Measurements from ENCODE around the gene SERINC2.

SERINC2 gene

GRCh38 chr1:31373056-31373896 lies 39.7 kb upstream of the SERINC2 start, which contains the start of gene FABP3:
TSS of gene FABP3 (minus strand) at chr1:31373076. CDS start at chr1:31373014, 62 bp downstream.
- Histone ChIP-seq H3K4me3 (ENCODE audit: insufficient read depth, low read depth, low read length, poor library complexity, severe bottlenecking) (peak within 1 kb of the TSS; percentile 39), H3K27ac (ENCODE audit: insufficient read depth, low read length, poor library complexity, severe bottlenecking) (no peak within 1 kb of the TSS), H3K36me3 (ENCODE audit: control insufficient read depth, insufficient read depth, low read length) (no peaks in the 10 kb centered on the region), H3K9me3 (ENCODE audit: control insufficient read depth, low read length) (no peaks in the 10 kb centered on the region), H3K4me1 (ENCODE audit: control insufficient read depth, insufficient read depth, low read length, poor library complexity, severe bottlenecking) (peaks cover 11% of the 10 kb centered on the region), H3K27me3 (replicated peaks; ENCODE audit: control insufficient read depth, insufficient read depth, low read length, poor library complexity, severe bottlenecking) (no peaks in the 10 kb centered on the region)
- no peak for DNase-seq

- no peak for DNase-seq
- Histone ChIP-seq H3K36me3 (ENCODE audit: control insufficient read depth, insufficient read depth, low read length) (no peaks in the 10 kb centered on the region), H3K27ac (ENCODE audit: insufficient read depth, low read length, poor library complexity, severe bottlenecking) (no peak overlapping the region), H3K27me3 (replicated peaks; ENCODE audit: control insufficient read depth, insufficient read depth, low read length, poor library complexity, severe bottlenecking) (no peaks in the 10 kb centered on the region), H3K4me3 (ENCODE audit: insufficient read depth, low read depth, low read length, poor library complexity, severe bottlenecking) (peak overlapping the region; percentile 39), H3K4me1 (ENCODE audit: control insufficient read depth, insufficient read depth, low read length, poor library complexity, severe bottlenecking) (peaks cover 11% of the 10 kb centered on the region), H3K9me3 (ENCODE audit: control insufficient read depth, low read length) (no peaks in the 10 kb centered on the region)
Observed at GRCh38 chr1:31373897-31374486, 39.0 kb upstream of the SERINC2 start.

GRCh38 chr1:31374511-31375196 lies 38.4 kb upstream of the SERINC2 start:
- Histone ChIP-seq H3K4me1 (ENCODE audit: control insufficient read depth, insufficient read depth, low read length, poor library complexity, severe bottlenecking) (peaks cover 11% of the 10 kb centered on the region), H3K36me3 (ENCODE audit: control insufficient read depth, insufficient read depth, low read length) (no peaks in the 10 kb centered on the region)
- DNase-seq, result no peak

GRCh38 chr1:31376375-31377134 lies 36.5 kb upstream of the SERINC2 start:
- H3K9me3 ChIP-seq (ENCODE audit: control insufficient read depth, low read length), result no peaks in the 10 kb centered on the region
- no peak overlapping the region for H3K27ac ChIP-seq (ENCODE audit: insufficient read depth, low read length, poor library complexity, severe bottlenecking)
- H3K4me3 ChIP-seq (ENCODE audit: insufficient read depth, low read depth, low read length, poor library complexity, severe bottlenecking), result no peak overlapping the region
- DNase-seq, result no peak
- H3K4me1 ChIP-seq (ENCODE audit: control insufficient read depth, insufficient read depth, low read length, poor library complexity, severe bottlenecking), result peaks cover 11% of the 10 kb centered on the region
- no peaks in the 10 kb centered on the region for H3K27me3 ChIP-seq (replicated peaks; ENCODE audit: control insufficient read depth, insufficient read depth, low read length, poor library complexity, severe bottlenecking)
- H3K36me3 ChIP-seq (ENCODE audit: control insufficient read depth, insufficient read depth, low read length), result no peaks in the 10 kb centered on the region

More at GRCh38 chr1:31374511-31375196, 38.4 kb upstream of the SERINC2 start:
- H3K27me3 ChIP-seq (replicated peaks; ENCODE audit: control insufficient read depth, insufficient read depth, low read length, poor library complexity, severe bottlenecking), result no peaks in the 10 kb centered on the region
- H3K9me3 ChIP-seq (ENCODE audit: control insufficient read depth, low read length), result no peaks in the 10 kb centered on the region
- H3K27ac ChIP-seq (ENCODE audit: insufficient read depth, low read length, poor library complexity, severe bottlenecking), result no peak overlapping the region
- H3K4me3 ChIP-seq (ENCODE audit: insufficient read depth, low read depth, low read length, poor library complexity, severe bottlenecking), result no peak overlapping the region

GRCh38 chr1:31377364-31377863 lies 35.6 kb upstream of the SERINC2 start:
- Histone ChIP-seq H3K36me3 (ENCODE audit: control insufficient read depth, insufficient read depth, low read length) (no peaks in the 10 kb centered on the region), H3K27me3 (replicated peaks; ENCODE audit: control insufficient read depth, insufficient read depth, low read length, poor library complexity, severe bottlenecking) (no peaks in the 10 kb centered on the region), H3K9me3 (ENCODE audit: control insufficient read depth, low read length) (no peaks in the 10 kb centered on the region), H3K4me3 (ENCODE audit: insufficient read depth, low read depth, low read length, poor library complexity, severe bottlenecking) (no peak overlapping the region), H3K27ac (ENCODE audit: insufficient read depth, low read length, poor library complexity, severe bottlenecking) (no peak overlapping the region), H3K4me1 (ENCODE audit: control insufficient read depth, insufficient read depth, low read length, poor library complexity, severe bottlenecking) (peaks cover 11% of the 10 kb centered on the region)
- DNase-seq, result no peak

- DNase-seq, result no peak
- no peaks in the 10 kb centered on the region for H3K36me3 ChIP-seq (ENCODE audit: control insufficient read depth, insufficient read depth, low read length)
- no peaks in the 10 kb centered on the region for H3K27me3 ChIP-seq (replicated peaks; ENCODE audit: control insufficient read depth, insufficient read depth, low read length, poor library complexity, severe bottlenecking)
- H3K27ac ChIP-seq (ENCODE audit: insufficient read depth, low read length, poor library complexity, severe bottlenecking), result no peak overlapping the region
- H3K4me3 ChIP-seq (ENCODE audit: insufficient read depth, low read depth, low read length, poor library complexity, severe bottlenecking), result no peak overlapping the region
- H3K9me3 ChIP-seq (ENCODE audit: control insufficient read depth, low read length), result no peaks in the 10 kb centered on the region
- peaks cover 7% of the 10 kb centered on the region for H3K4me1 ChIP-seq (ENCODE audit: control insufficient read depth, insufficient read depth, low read length, poor library complexity, severe bottlenecking)
Observed at GRCh38 chr1:31378001-31378400, 35.0 kb upstream of the SERINC2 start.

GRCh38 chr1:31380181-31380580 lies 32.8 kb upstream of the SERINC2 start:
- DNase-seq, result no peak
- Histone ChIP-seq H3K36me3 (ENCODE audit: control insufficient read depth, insufficient read depth, low read length) (no peaks in the 10 kb centered on the region), H3K27me3 (replicated peaks; ENCODE audit: control insufficient read depth, insufficient read depth, low read length, poor library complexity, severe bottlenecking) (no peaks in the 10 kb centered on the region), H3K9me3 (ENCODE audit: control insufficient read depth, low read length) (no peaks in the 10 kb centered on the region), H3K4me3 (ENCODE audit: insufficient read depth, low read depth, low read length, poor library complexity, severe bottlenecking) (no peak overlapping the region), H3K27ac (ENCODE audit: insufficient read depth, low read length, poor library complexity, severe bottlenecking) (no peak overlapping the region), H3K4me1 (ENCODE audit: control insufficient read depth, insufficient read depth, low read length, poor library complexity, severe bottlenecking) (no peaks in the 10 kb centered on the region)

GRCh38 chr1:31381394-31382294 lies 31.4 kb upstream of the SERINC2 start:
- DNase-seq, result no peak
- Histone ChIP-seq H3K27ac (ENCODE audit: insufficient read depth, low read length, poor library complexity, severe bottlenecking) (no peak overlapping the region), H3K4me1 (ENCODE audit: control insufficient read depth, insufficient read depth, low read length, poor library complexity, severe bottlenecking) (no peaks in the 10 kb centered on the region), H3K36me3 (ENCODE audit: control insufficient read depth, insufficient read depth, low read length) (no peaks in the 10 kb centered on the region), H3K9me3 (ENCODE audit: control insufficient read depth, low read length) (no peaks in the 10 kb centered on the region), H3K27me3 (replicated peaks; ENCODE audit: control insufficient read depth, insufficient read depth, low read length, poor library complexity, severe bottlenecking) (no peaks in the 10 kb centered on the region), H3K4me3 (ENCODE audit: insufficient read depth, low read depth, low read length, poor library complexity, severe bottlenecking) (no peak overlapping the region)

All from effector memory CD4-positive, alpha-beta T cell (primary cell).